NCI-H82 (cell line): ENCODE measurements around the gene EIF3A.

Source experiments
- DNase-seq: peaks from one replicate; lab custom pipeline; 2025; lab: John Stamatoyannopoulos, UW

Gene EIF3A

DNA sequence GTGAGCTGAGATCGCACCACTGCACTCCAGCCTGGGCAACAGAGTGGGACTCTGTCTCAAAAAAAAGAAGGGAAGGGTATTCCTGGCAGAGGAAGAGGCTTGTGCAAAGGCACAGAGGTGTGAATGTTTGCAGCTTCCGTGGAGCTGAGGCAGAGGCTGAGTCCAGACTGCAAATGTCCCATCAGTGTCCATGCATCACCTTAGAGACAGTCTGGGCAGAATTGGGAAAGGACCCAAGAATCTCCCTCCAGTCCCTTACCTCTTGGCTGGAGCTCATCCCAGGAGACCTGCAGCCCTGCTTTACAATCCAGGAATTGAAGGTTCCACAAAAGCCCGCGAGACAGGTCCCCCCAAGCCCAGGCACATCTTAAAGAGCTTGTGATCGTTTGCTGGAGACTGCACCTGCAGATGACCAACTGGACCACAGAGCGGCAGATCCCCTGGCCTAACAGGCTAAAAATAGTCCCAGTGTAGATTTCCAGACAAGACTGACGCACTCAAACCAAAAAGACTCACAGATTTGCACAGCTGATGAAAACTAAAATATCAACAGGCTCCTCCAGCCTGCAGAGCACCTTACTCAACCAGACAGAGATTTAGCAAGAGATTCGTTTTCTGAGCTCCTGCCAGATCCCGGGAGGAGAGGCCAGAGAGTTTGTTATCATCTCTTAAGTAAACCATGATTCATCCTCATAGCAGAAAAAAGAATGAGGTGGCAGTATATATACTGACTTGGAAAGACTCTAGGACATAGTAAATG, 74.0 kb downstream of the EIF3A start:
- DNase-seq: peak; percentile 35

DNA sequence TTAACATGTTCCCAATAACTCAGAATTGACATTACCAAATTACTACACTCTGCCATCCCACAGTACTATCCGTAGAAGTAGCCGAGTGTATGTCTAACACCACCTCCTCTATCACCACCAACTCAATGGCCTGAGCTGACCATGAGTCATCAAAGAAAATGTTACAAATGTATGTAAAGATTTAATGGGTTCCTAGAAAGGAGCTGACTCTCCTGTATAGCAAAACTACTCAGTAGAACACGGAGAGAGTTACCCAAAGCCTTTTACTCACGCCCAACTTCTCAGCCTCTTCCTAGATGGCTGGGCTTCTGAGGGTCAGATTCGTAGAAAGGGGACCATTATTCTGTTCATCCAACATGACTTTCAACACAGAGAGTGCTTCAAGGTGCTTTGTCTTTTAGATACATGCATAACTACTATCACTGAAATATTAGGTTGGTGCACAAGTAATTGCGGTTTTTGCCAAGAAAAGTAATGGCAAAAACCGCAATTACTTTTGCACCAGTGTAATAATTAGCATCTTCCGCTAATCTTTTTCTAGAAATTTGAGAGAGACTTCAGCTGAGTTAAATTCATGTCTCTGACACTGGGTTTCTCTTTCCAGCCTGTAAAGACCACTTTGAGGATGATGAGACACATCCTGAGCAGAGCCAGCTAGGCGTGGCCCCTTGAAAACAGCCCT, 75.1 kb downstream of the EIF3A start:
- DNase-seq: no peak

DNA sequence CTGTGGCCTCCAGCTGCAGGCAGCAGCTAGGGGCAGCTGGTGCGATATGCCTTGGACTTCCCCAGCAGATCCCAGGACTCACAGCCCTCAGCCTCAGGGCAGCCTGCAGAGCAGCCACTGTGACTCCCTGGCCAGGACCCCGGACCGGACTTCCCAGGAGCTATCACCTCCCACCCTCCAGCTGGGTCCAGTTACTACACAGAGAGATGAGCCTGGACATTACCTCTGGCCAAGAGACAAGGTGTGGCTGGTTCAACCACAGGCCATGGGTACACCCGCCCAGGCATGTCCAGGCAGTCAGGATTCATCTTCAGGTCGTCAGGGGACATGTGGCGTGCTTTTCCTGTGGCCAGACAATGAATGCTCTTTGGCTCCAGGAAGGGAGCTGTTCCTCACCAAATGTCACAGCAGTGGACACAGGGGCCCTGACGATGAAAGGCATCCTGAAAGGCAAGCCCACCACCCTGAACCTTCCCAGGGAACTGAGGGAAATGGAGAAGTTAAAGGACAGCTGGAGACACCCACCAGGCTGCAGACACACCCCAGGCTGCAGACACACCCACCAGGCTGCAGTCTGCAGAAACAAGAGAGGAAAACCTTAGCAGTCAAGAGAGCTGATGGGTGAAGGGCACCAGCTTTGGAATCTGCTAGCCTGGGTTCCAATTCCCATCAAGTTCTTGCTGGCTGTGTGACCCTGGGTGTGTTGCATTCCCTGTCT, 76.9 kb downstream of the EIF3A start:
- no peak for DNase-seq

DNA sequence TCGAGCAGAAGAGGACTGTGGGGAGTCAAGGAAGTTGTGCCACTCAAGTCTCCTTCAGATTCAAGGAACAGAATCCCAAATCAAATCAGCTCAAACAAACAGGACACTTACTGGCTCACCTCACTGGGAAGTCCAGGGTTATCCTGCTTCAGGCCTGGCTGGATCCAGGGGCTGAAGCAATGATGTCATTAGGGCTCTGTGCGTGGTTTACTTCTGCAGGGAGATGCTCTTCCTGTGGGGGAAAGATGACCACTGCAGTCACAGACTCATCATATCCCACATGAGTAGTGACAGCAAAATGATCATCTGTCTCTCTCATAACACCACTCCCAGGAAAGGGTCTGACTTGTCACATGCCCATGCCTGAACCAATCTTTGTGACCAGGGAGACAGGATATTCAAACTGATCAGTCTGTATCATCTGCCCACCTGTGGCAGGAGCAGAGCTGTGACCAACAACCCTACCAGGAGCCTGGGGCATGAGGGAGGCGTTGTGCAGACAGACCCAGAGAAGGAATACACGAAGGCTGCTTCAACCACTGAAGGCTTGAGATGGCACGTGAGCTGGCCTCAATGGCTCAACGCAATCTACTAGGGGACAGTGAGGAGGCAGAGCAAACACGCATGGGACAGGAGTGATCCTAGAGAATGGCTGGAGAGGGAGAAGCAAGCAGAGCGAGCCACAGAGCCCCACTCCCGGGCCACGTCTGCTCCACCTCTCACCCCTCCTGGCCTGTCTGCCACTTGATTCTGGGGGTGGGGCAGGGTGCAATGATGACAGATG, 78.7 kb downstream of the EIF3A start:
- no peak for DNase-seq

DNA sequence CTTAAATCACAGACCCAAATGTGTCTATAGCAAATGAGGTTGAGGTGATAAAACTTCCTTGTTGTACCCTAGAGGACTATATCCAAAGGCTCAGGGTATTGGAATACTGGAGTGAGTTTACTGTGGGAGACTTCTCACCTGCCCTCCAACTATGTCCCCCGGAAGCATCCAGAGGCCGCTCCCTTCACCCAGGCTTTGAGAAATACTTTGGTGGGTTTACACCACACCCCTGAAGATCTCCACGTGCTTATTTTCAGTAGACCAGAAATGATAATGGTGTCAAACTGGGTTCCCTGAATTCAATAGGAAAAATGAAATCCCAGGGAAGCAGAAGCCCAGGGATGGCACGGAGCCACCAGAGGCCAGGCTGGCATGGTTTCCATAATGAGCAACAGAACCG, 82.4 kb downstream of the EIF3A start:
- DNase-seq: no peak

DNA sequence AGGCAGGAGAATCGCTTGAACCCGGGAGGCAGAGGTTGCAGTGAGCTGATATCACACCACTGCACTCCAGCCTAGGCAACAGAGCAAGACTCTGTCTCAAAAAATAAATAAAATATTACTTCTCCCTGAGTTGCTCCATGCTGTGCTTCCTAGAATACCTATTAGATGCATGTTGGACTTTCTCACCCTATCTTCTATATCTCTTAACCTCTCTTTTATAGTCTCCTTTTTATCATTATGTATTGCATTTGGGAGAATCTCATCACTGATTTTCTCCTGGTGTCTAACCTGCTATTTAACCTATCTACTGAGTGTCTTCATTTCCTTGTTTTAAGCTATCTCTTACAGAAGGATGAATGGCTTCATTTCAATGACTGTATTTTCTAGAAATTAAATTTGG, 83.2 kb downstream of the EIF3A start:
- no peak for DNase-seq

DNA sequence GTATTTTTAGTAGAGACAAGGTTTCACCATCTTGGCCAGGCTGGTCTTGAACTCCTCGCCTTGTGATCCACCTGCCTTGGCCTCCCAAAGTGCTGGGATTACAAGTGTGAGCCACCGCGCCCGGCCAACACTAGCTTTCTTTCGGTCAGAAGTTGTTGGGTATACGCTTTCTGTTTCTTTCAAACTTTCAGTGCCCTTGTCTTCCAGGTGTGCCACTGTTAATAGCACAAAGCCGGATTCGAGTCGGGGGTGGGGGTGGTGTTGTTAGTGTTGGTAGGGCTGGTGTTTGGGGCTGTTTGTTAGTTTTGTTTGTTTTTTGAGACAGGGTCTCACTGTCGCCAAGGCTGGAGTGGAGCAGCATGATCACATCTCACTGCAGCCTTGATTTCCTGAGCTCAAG, 84.9 kb downstream of the EIF3A start:
- no peak for DNase-seq

DNA sequence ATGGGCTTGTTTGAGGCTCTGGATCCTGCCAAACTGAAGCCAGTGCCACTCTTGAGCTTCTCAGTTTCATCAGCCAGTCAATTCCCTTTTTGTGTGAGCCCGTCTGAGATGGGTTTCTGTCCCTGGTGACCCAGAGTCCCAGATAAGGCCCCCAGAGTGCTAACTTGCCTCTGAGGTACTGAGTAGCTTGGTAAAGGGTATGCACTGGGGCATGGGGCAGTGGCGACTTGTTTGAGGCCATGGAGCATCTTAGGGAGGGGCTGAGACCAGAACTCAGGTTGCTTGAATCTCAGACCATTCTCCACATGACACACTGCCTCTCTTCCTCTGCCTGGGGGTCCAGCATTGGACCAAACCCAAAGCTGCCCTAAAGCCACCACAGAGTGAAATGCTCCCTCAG, 86.3 kb downstream of the EIF3A start:
- no peak for DNase-seq

DNA sequence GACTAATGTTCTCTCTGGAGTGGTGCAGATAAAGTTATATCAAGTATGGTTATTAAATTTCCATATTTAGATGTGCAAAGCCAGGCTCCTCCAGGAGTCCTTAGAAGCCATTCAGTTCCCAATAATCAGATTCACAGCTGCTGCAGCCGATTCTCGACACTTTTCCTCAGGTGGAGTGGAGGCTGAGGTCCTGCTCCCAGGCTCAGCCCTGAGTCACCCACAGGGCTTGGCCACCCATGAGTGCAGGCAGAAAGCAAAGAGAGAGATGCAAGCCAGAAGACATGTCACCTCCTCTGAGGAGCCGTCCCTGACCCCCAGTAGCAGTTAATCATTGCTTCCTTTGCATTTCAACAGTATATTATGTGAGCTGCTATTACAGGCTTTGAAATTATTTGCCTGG, 87.4 kb downstream of the EIF3A start:
- no peak for DNase-seq

DNA sequence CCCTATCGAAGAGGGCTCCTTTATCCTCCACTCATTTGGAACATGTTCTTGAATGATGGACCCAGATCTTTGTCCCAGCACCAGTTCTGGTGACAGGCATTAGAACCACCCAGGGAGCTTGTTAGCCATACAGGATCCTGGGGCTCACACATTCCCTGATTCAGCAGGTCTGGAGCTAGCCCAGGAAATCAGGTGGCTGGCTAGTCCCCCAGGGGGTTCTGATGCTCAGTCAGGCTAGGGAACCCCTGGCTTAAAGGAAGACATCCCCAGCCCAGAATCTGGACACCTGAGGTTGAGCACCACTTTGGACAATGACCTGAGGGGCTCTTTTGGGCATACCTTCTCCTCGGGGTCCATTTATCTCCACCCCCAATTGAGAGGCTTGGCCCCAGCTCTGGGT, 88.1 kb downstream of the EIF3A start:
- no peak for DNase-seq

DNA sequence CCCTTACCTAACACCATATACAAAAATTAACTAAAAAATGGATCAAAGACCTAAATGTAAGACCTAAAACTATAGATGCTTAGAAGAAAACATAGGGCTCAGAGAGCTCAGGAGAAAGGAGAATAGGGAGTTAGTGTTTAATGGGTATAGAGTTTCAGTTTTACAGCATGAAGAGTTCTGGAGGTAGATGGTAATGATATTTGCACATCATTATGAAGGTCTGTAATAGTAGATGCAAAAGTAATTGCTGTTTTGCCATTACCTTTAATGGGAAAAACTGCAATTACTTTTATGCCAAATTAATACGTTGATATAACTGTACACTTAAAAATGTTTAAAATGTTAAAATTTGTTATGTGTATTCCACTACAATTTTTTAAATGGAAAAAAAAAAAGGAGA, 90.3 kb downstream of the EIF3A start:
- no peak for DNase-seq

DNA sequence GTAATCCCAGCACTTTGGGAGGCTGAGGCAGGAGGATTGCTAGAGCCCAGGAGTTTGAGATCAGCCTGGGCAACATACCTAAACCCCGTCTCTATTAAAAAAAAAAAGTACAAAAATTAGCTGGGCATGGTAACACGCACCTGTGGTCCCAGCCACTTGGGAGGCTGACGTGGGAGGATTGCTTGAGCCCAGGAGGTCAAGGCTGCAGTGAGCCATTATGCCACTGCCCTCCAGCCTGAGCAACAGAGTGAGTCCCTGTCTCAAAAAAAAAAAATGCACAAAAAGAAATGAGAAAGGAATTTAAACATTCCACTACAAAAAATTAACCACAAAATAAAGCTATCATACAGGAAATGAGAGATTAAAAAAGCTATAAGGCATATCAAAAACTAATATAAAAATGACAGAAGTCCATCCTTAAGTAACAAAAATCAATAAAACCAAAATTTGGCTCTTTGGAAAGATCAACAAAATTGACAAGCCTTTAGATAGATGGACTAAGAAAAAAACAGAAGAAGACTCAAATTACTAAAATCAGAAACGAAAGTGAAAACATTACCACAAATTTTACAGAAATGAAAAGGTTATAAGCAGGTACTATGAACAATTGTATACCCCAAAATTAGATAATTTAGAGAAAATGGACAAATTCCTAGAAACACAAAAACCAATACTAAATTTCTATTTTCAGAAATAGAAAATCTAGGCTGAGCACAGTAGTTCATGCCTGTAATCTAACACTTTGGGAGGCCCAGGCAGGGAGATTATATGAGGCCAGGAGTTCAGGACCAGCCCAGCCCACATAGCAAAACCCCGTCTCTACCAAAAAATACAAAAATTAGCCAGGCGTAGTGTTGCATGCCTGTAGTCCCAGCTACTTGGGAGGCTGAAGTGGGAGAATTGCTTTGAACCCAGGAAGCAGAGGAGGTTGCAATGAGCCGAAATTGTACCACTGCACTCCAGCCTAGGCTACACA, 93.5 kb downstream of the EIF3A start:
- DNase-seq: no peak

DNA sequence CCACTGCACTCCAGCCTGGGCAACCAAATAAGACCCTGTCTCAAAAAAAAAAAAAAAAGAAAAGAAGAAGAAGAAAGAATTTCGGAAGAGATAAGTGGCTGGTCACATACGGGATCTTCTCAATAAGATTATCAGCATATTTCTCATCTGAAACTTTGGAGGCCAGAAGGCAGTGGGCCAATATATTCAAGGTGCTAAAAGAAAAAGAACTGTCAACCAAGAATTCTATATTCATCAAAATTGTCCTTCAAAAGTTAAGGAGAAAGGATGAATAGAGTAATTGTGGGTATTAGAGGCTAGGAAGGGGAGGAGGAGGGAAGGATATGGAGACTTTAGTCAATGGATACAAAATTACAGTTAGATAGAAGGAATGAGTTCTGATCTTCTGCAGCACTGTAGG, 95.0 kb downstream of the EIF3A start:
- no peak for DNase-seq
